H9 (cell line): ENCODE measurements around the gene OR5M8. TPM values are rescaled to one million over a fixed set of nuclear protein-coding genes. Genes with fewer than 3 reads are reported as not detected.

Experiments
- DNase-seq: peaks from one replicate; pipeline ENCODE4 v3.0.0-alpha.2; 2017
- H2AFZ ChIP-seq: one replicate; pipeline ENCODE4 v1.6.1; 2013; ENCODE audit warnings: mild to moderate bottlenecking, low read length, control low read depth, moderate library complexity
- H2AK5ac ChIP-seq: 2 replicates; pipeline ENCODE4 v1.6.1; 2013; ENCODE audit warnings: low read length, control low read depth, mixed read lengths; ENCODE audit not compliant: insufficient read length
- H2BK120ac ChIP-seq: one replicate; pipeline ENCODE4 v1.6.1; 2013; ENCODE audit warnings: low read depth, mild to moderate bottlenecking, low read length, control low read depth, inconsistent platforms; ENCODE audit not compliant: poor library complexity, severe bottlenecking
- H2BK12ac ChIP-seq: 2 replicates; pipeline ENCODE4 v1.6.1; 2013; ENCODE audit warnings: low read length, control low read depth, mixed read lengths, low read depth; ENCODE audit not compliant: insufficient read length
- H2BK15ac ChIP-seq: 2 replicates; pipeline ENCODE4 v1.6.1; 2013; ENCODE audit warnings: low read depth, low read length, control low read depth
- H2BK20ac ChIP-seq: one replicate; pipeline ENCODE4 v1.6.1; 2013; ENCODE audit warnings: low read depth, mild to moderate bottlenecking, low read length, control low read depth, inconsistent platforms; ENCODE audit not compliant: poor library complexity, severe bottlenecking
- H2BK5ac ChIP-seq: 2 replicates; pipeline ENCODE4 v1.6.1; 2013; ENCODE audit warnings: low read length, control low read depth, mixed read lengths; ENCODE audit not compliant: insufficient read length
- H3K14ac ChIP-seq: 2 replicates; pipeline ENCODE4 v1.6.1; 2013; ENCODE audit warnings: low read length, control low read depth; ENCODE audit not compliant: insufficient read depth
- H3K18ac ChIP-seq: 2 replicates; pipeline ENCODE4 v1.6.1; 2013; ENCODE audit warnings: low read depth, mild to moderate bottlenecking, mixed read lengths, low read length, control low read depth; ENCODE audit not compliant: insufficient read length
- H3K23ac ChIP-seq: 2 replicates; pipeline ENCODE4 v1.6.1; 2013; ENCODE audit warnings: low read length, control low read depth, mixed read lengths, low read depth; ENCODE audit not compliant: insufficient read length
- H3K23me2 ChIP-seq: 2 replicates; pipeline ENCODE4 v1.6.1; 2013; ENCODE audit warnings: low read depth, mild to moderate bottlenecking, mixed read lengths, low read length, control low read depth; ENCODE audit not compliant: insufficient read length, poor library complexity, severe bottlenecking
- H3K27ac ChIP-seq: 2 replicates; pipeline ENCODE4 v1.5.1; 2013; ENCODE audit warnings: low read length, control low read depth, mixed read lengths, low read depth; ENCODE audit not compliant: insufficient read length
- H3K27me3 ChIP-seq: 2 replicates; pipeline ENCODE4 v1.6.1; 2013; ENCODE audit warnings: low read length, control low read depth, inconsistent platforms; ENCODE audit not compliant: insufficient read depth
- H3K4ac ChIP-seq: 2 replicates; pipeline ENCODE4 v1.6.1; 2013; ENCODE audit warnings: low read depth, mild to moderate bottlenecking, control low read depth, inconsistent platforms, low read length, moderate library complexity
- H3K4me1 ChIP-seq: 2 replicates; pipeline ENCODE4 v1.6.1; 2013; ENCODE audit warnings: low read length, control low read depth, inconsistent platforms; ENCODE audit not compliant: insufficient read depth
- H3K4me2 ChIP-seq: 2 replicates; pipeline ENCODE4 v1.6.1; 2013; ENCODE audit warnings: low read length, control low read depth, mixed read lengths; ENCODE audit not compliant: insufficient read length, insufficient read depth
- H3K56ac ChIP-seq: 2 replicates; pipeline ENCODE4 v1.6.1; 2013; ENCODE audit warnings: low read depth, mild to moderate bottlenecking, mixed read lengths, low read length, control low read depth; ENCODE audit not compliant: insufficient read length
- H3K79me1 ChIP-seq: 2 replicates; pipeline ENCODE4 v1.6.1; 2013; ENCODE audit warnings: low read depth, mild to moderate bottlenecking, moderate library complexity, low read length, control low read depth, inconsistent platforms; ENCODE audit not compliant: insufficient read depth, poor library complexity, severe bottlenecking
- H3K79me2 ChIP-seq: 2 replicates; pipeline ENCODE4 v1.6.1; 2013; ENCODE audit warnings: low read length, control low read depth, inconsistent platforms; ENCODE audit not compliant: insufficient read depth
- H3K9ac ChIP-seq: 2 replicates; pipeline ENCODE4 v1.6.1; 2013; ENCODE audit warnings: low read length, control low read depth, mixed read lengths; ENCODE audit not compliant: insufficient read length; ENCODE audit errors: extremely low read depth
- H3K9me3 ChIP-seq: one replicate; pipeline ENCODE4 v1.6.1; 2013; ENCODE audit warnings: low read depth, low read length, inconsistent platforms; ENCODE audit not compliant: control insufficient read depth
- H3T11ph ChIP-seq: one replicate; pipeline ENCODE4 v1.6.1; 2013; ENCODE audit warnings: mild to moderate bottlenecking, low read length, control low read depth, inconsistent platforms
- H4K20me1 ChIP-seq: one replicate; pipeline ENCODE4 v1.6.1; 2013; ENCODE audit not compliant: control insufficient read depth, insufficient read length, insufficient read depth
- H4K5ac ChIP-seq: 2 replicates; pipeline ENCODE4 v1.6.1; 2013; ENCODE audit warnings: low read depth, mild to moderate bottlenecking, mixed read lengths, low read length, control low read depth; ENCODE audit not compliant: insufficient read length
- H4K8ac ChIP-seq: replicated peaks from 2 replicates; pipeline ENCODE4 v1.6.1; 2013; ENCODE audit warnings: low read length, control low read depth, mixed read lengths, low read depth; ENCODE audit not compliant: insufficient read length
- H4K91ac ChIP-seq: 2 replicates; pipeline ENCODE4 v1.6.1; 2013; ENCODE audit warnings: low read depth, mild to moderate bottlenecking, moderate library complexity, mixed read lengths, low read length, control low read depth; ENCODE audit not compliant: insufficient read length
- H3K27ac Mint-ChIP-seq, 3 experiments: 2 replicates in 2 of 3; 3 replicates in 1 of 3; pipeline ENCODE4 v1.8.0; 2020 to 2021; ENCODE audit warnings: mixed read lengths in 3 of 3, mild to moderate bottlenecking in 1 of 3, moderate library complexity in 1 of 3
- H3K27me3 Mint-ChIP-seq: 2 replicates; pipeline ENCODE4 v1.8.0; 2021; ENCODE audit warnings: low read depth, mild to moderate bottlenecking, moderate library complexity, mixed read lengths
- H3K36me3 Mint-ChIP-seq, 3 experiments: 2 replicates in 2 of 3; 3 replicates in 1 of 3; pipeline ENCODE4 v1.8.0; 2020 to 2021; ENCODE audit warnings: low read depth in 3 of 3, mixed read lengths in 3 of 3; ENCODE audit not compliant: insufficient read depth in 1 of 3
- H3K4me1 Mint-ChIP-seq, 2 experiments: 2 replicates each; pipeline ENCODE4 v1.8.0; 2020; ENCODE audit warnings: mixed read lengths in 2 of 2
- H3K4me3 Mint-ChIP-seq, 2 experiments: 2 replicates in 1 of 2; 3 replicates in 1 of 2; pipeline ENCODE4 v1.8.0; 2020 to 2021; ENCODE audit warnings: mild to moderate bottlenecking in 2 of 2, mixed read lengths in 2 of 2, moderate library complexity in 1 of 2
- H3K9me3 Mint-ChIP-seq, 2 experiments: 2 replicates in 1 of 2; 3 replicates in 1 of 2; pipeline ENCODE4 v1.8.0; 2020; ENCODE audit warnings: mild to moderate bottlenecking in 2 of 2, mixed read lengths in 2 of 2, moderate library complexity in 1 of 2
- WGBS: extraction: QIAGEN DNeasy Blood & Tissue Kit; methylation state at CpG from one replicate; pipeline ENCODE4 v1.1.7; 2013; ENCODE audit warnings: missing lambda C conversion rate, low lambda C conversion rate, mixed read lengths; ENCODE audit not compliant: insufficient read length; ENCODE audit errors: extremely low coverage; 5-methylcytosine and 5-hydroxymethylcytosine counted together
- total RNA-seq: library from RNA; stranded (reverse); gene quantifications from 2 replicates; pipeline ENCODE4 v1.2.1, GENCODE V29; 2021
- TF ChIP-seq, protein P1 (sequence below): fragments of 200-600 bp; sonication (generic); conservative IDR thresholded peaks from 3 replicates; pipeline ENCODE4 v1.8.0; 2021; ENCODE audit warnings: antibody characterized with exemption, mild to moderate bottlenecking

Gene OR5M8
- total RNA-seq, 1 experiment from 2014 or later = not detected

- H3K4ac ChIP-seq = no peak overlapping the region
- no peaks in the 10 kb centered on the region for H3K4me1 ChIP-seq
- H2AFZ ChIP-seq = no peak overlapping the region
- H3K9me3 ChIP-seq = peaks cover 8% of the 10 kb centered on the region
- Mint-ChIP-seq H3K4me3 (no peak overlapping the region), H3K9me3 (peaks cover 4 to 24% of the 10 kb centered on the region in 2 experiments; a peak in 4 of 5 replicates), H3K36me3 (no peaks in the 10 kb centered on the region), H3K27ac (no peak overlapping the region), H3K27me3 (no peaks in the 10 kb centered on the region), H3K4me1 (no peaks in the 10 kb centered on the region)
- no peaks in the 10 kb centered on the region for H3K23me2 ChIP-seq
- H2AK5ac ChIP-seq = no peak overlapping the region
- H3K79me2 ChIP-seq = no peaks in the 10 kb centered on the region
- H3K27me3 ChIP-seq = no peaks in the 10 kb centered on the region
- H2BK120ac ChIP-seq = no peak overlapping the region
- WGBS = no CpG with 5 or more reads among the region's 1 CpG
- H2BK5ac ChIP-seq = no peak overlapping the region
- H3T11ph ChIP-seq = no peak overlapping the region
- no peaks in the 10 kb centered on the region for H3K79me1 ChIP-seq
- no peak overlapping the region for H2BK15ac ChIP-seq
- no peak overlapping the region for H2BK20ac ChIP-seq
- H3K23ac ChIP-seq = no peak overlapping the region
- H3K27ac ChIP-seq = no peak overlapping the region
- DNase-seq = no peak
- TF ChIP-seq, protein P1, sequence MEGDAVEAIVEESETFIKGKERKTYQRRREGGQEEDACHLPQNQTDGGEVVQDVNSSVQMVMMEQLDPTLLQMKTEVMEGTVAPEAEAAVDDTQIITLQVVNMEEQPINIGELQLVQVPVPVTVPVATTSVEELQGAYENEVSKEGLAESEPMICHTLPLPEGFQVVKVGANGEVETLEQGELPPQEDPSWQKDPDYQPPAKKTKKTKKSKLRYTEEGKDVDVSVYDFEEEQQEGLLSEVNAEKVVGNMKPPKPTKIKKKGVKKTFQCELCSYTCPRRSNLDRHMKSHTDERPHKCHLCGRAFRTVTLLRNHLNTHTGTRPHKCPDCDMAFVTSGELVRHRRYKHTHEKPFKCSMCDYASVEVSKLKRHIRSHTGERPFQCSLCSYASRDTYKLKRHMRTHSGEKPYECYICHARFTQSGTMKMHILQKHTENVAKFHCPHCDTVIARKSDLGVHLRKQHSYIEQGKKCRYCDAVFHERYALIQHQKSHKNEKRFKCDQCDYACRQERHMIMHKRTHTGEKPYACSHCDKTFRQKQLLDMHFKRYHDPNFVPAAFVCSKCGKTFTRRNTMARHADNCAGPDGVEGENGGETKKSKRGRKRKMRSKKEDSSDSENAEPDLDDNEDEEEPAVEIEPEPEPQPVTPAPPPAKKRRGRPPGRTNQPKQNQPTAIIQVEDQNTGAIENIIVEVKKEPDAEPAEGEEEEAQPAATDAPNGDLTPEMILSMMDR = no peak
- no peak overlapping the region for H4K91ac ChIP-seq
- no peak overlapping the region for H3K14ac ChIP-seq
- H3K56ac ChIP-seq = no peak overlapping the region
- H4K20me1 ChIP-seq = no peaks in the 10 kb centered on the region
- no peak overlapping the region for H2BK12ac ChIP-seq
- no peak overlapping the region for H4K5ac ChIP-seq
- H3K18ac ChIP-seq = no peak overlapping the region
- no peak overlapping the region for H3K4me2 ChIP-seq
- H3K9ac ChIP-seq = no peak overlapping the region
- no peak overlapping the region for H4K8ac ChIP-seq
These were observed 18.3 kb upstream of the OR5M8 start for GRCh38 chr11:56509439-56509838.
